Erythroblast (primary cell): ENCODE results near the gene NUMBL.

Source experiments
- DNase-seq, 2 experiments: peaks; one replicate each; lab custom pipeline; 2025; lab: John Stamatoyannopoulos, UW
- GATA1 ChIP-seq: IDR thresholded peaks from 2 replicates; pipeline ENCODE4 v1.6.1; 2011; ENCODE audit warnings: low read depth, mild to moderate bottlenecking, control low read depth, low read length, moderate library complexity
- POLR2A ChIP-seq: IDR thresholded peaks from 2 replicates; pipeline ENCODE4 v1.6.1; 2011; ENCODE audit warnings: mild to moderate bottlenecking, low read length

NUMBL gene

GRCh38 chr19:40616178-40616577 lies 74.3 kb downstream of the NUMBL start:
- no peak for TF ChIP-seq GATA1
- no peak for TF ChIP-seq POLR2A
- no peak for DNase-seq
